Natural killer cell (primary cell): ENCODE results near the gene HCST. TPM values are rescaled to one million over a fixed set of nuclear protein-coding genes. Genes with fewer than 3 reads are reported as not detected.
"Not testable (repeated sequence)": the region's sequence is repeated elsewhere in the genome, so short reads cannot be mapped to it uniquely, and the experiment has no call there.

ENCODE experiments used
- ATAC-seq, 3 donors: fragments of 150-1000 bp in 2 of 3; fragments of 200-7000 bp in 1 of 3; cut with Tn5 transposase; 1 replicate in 1 of 3; 2 replicates in 2 of 3; pipeline ENCODE4 v1.10.0; 2021; ENCODE audit warnings: mild to moderate bottlenecking in 2 of 3, moderate library complexity in 2 of 3
- DNase-seq, 2 donors: peaks; one replicate each; pipeline versions ENCODE4 v3.0.0 to v3.0.0-alpha.2; 2013 to 2021; ENCODE audit warnings: mixed read lengths in 1 of 2
- H3K27ac ChIP-seq: one replicate; pipeline ENCODE4 v1.5.1; 2013; ENCODE audit warnings: mild to moderate bottlenecking, low read length
- H3K27me3 ChIP-seq: one replicate; pipeline ENCODE4 v1.6.1; 2013; ENCODE audit warnings: low read length; ENCODE audit not compliant: control insufficient read depth, insufficient read depth
- H3K36me3 ChIP-seq: one replicate; pipeline ENCODE4 v1.6.1; 2013; ENCODE audit warnings: low read length; ENCODE audit not compliant: control insufficient read depth, insufficient read depth
- H3K4me1 ChIP-seq: one replicate; pipeline ENCODE4 v1.6.1; 2013; ENCODE audit warnings: low read length; ENCODE audit not compliant: control insufficient read depth, insufficient read depth
- H3K4me3 ChIP-seq: one replicate; pipeline ENCODE4 v1.5.1; 2013; ENCODE audit warnings: low read length
- H3K9me3 ChIP-seq: one replicate; pipeline ENCODE4 v1.6.1; 2013; ENCODE audit warnings: low read length; ENCODE audit not compliant: control insufficient read depth, insufficient read depth
- H3K27ac Mint-ChIP-seq, 2 donors: one replicate each; pipeline ENCODE4 v1.8.0; 2022; ENCODE audit warnings: mild to moderate bottlenecking in 2 of 2, mixed read lengths in 2 of 2, moderate library complexity in 1 of 2
- H3K27me3 Mint-ChIP-seq, 2 donors: one replicate each; pipeline ENCODE4 v1.8.0; 2022; ENCODE audit warnings: low read depth in 2 of 2, mixed read lengths in 2 of 2
- H3K36me3 Mint-ChIP-seq: one replicate; pipeline ENCODE4 v1.8.0; 2022; ENCODE audit warnings: mixed read lengths
- H3K4me1 Mint-ChIP-seq, 2 donors: one replicate each; pipeline ENCODE4 v1.8.0; 2022; ENCODE audit warnings: mixed read lengths in 2 of 2
- H3K4me3 Mint-ChIP-seq: one replicate; pipeline ENCODE4 v1.8.0; 2022; ENCODE audit warnings: mild to moderate bottlenecking, moderate library complexity, mixed read lengths
- H3K9me3 Mint-ChIP-seq, 2 donors: one replicate each; pipeline ENCODE4 v1.8.0; 2022; ENCODE audit warnings: mixed read lengths in 2 of 2
- WGBS: methylation state at CpG from one replicate; pipeline ENCODE4 v1.1.7; 2013; ENCODE audit warnings: missing lambda C conversion rate; ENCODE audit not compliant: insufficient coverage; 5-methylcytosine and 5-hydroxymethylcytosine counted together
- intact Hi-C: fragments of 100-400 bp; cut with micrococcal nuclease; formaldehyde crosslinking; loops from one replicate; pipeline ENCODE4 v1.14.2; 2022
- total RNA-seq, 4 donors: library from RNA; stranded (reverse); fragments of 120-200 nt in 1 of 4; gene quantifications; one replicate each; pipeline versions ENCODE4 v1.2.3 to v1.2.4, GENCODE V29; 2013 to 2022
- TF ChIP-seq, protein P1 (sequence below): fragments of 200-600 bp; IDR thresholded peaks from one replicate; pipeline ENCODE4 v1.8.0; 2022; ENCODE audit warnings: antibody characterized with exemption

HCST gene
- total RNA-seq, 3 donors from 2014 or later (not counting 1 experiment from before 2014, with no cell fraction given) = 281 to 307 (median 296) TPM

DNA sequence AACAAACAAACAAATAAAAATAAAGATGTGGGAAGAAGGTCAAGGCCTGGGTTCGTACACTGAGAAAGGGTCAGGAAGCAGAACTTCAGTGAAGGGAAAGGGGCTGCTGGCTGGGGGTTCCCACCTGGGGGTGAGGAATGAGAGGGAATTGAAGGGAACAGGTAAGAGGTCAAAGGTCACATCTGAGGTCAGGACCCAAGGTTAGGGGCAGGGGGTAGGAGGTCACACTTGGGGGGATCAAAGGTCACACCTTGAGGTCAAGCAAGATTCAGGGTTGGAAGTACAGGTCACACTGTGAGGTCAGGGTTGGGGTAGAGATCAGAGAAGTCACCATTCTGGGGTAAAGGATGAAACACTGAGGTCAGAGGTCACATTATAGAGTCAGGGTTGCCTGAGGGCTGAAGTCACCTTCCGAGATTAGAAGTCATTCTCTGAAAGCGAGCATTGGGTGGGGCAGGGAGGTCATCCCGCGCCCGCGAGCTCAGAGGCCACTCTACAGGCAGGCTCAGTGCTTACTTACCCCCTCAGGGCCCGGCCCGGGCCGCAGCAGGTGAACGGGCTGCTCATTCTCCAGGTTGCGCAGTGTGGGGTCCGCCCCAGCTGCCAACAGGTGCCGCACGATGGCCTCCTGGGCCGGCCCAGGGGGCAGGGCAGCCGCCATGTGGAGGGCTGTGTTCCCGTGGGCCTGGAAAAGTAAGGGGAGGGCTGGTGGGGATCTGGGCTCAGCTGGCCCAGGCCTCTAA is 12.8 kb upstream of the HCST start:
- no peak overlapping the region for H3K27ac ChIP-seq
- ATAC-seq = peak in 2 of 3 donors; percentile 24 to 27
- DNase-seq = no peak
- Mint-ChIP-seq H3K4me3 (peak overlapping the region; percentile 45), H3K4me1 (peaks cover 4 to 11% of the 10 kb centered on the region in 2 donors), H3K36me3 (peaks cover 18% of the 10 kb centered on the region), H3K9me3 (no peaks in the 10 kb centered on the region), H3K27me3 (no peaks in the 10 kb centered on the region), H3K27ac (peak overlapping the region; percentile 42 to 83)
- H3K4me3 ChIP-seq = no peak overlapping the region
- WGBS = 97% methylated on average over 18 of the region's 18 CpGs
- H3K36me3 ChIP-seq = peaks cover 64% of the 10 kb centered on the region
- intact Hi-C loops = no loop called here
- TF ChIP-seq, protein P1, sequence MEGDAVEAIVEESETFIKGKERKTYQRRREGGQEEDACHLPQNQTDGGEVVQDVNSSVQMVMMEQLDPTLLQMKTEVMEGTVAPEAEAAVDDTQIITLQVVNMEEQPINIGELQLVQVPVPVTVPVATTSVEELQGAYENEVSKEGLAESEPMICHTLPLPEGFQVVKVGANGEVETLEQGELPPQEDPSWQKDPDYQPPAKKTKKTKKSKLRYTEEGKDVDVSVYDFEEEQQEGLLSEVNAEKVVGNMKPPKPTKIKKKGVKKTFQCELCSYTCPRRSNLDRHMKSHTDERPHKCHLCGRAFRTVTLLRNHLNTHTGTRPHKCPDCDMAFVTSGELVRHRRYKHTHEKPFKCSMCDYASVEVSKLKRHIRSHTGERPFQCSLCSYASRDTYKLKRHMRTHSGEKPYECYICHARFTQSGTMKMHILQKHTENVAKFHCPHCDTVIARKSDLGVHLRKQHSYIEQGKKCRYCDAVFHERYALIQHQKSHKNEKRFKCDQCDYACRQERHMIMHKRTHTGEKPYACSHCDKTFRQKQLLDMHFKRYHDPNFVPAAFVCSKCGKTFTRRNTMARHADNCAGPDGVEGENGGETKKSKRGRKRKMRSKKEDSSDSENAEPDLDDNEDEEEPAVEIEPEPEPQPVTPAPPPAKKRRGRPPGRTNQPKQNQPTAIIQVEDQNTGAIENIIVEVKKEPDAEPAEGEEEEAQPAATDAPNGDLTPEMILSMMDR = no peak
- H3K4me1 ChIP-seq = no peaks in the 10 kb centered on the region
- H3K27me3 ChIP-seq = no peaks in the 10 kb centered on the region
- no peaks in the 10 kb centered on the region for H3K9me3 ChIP-seq

DNA sequence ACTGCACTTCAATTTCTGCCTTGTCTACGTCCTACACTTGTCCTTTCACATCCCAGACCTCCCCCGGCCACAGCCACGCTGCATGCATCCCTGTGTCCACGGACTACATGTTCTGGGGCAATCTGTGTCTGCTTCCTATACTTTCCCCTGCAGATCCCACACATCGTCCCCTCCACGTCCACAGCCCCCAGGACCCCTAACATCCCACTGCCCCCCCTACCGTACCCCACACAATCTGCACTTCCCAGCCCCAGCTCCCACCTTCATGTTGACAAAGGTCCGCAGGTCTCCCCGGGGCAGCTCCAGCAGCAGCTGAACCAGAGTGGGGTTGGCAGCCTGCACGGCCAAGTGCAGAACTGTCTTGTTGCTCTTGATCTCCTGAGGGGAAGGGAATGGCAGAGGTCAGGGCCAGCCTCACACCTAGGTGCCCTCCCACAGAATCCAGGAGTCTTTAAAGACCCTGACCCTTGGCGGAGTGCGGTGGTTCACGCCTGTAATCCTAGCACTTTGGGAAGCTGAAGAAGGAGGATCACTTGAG is 12.1 kb upstream of the HCST start:
- Histone ChIP-seq H3K9me3 (no peaks in the 10 kb centered on the region), H3K27ac (no peak overlapping the region), H3K36me3 (peaks cover 66% of the 10 kb centered on the region), H3K4me1 (no peaks in the 10 kb centered on the region), H3K4me3 (no peak overlapping the region), H3K27me3 (no peaks in the 10 kb centered on the region)
- DNase-seq (no peak), ATAC-seq (peak in 1 of 3 donors; percentile 25)
- TF ChIP-seq, protein P1 = no peak
- Mint-ChIP-seq H3K4me3 (no peak overlapping the region), H3K36me3 (peaks cover 18% of the 10 kb centered on the region), H3K27me3 (no peaks in the 10 kb centered on the region), H3K9me3 (no peaks in the 10 kb centered on the region), H3K27ac (peak overlapping the region in 1 of 2 donors; percentile 76), H3K4me1 (peaks cover 4 to 11% of the 10 kb centered on the region in 2 donors)
- 98% methylated on average over 13 of the region's 13 CpGs for WGBS
- intact Hi-C loops = no loop called here

DNA sequence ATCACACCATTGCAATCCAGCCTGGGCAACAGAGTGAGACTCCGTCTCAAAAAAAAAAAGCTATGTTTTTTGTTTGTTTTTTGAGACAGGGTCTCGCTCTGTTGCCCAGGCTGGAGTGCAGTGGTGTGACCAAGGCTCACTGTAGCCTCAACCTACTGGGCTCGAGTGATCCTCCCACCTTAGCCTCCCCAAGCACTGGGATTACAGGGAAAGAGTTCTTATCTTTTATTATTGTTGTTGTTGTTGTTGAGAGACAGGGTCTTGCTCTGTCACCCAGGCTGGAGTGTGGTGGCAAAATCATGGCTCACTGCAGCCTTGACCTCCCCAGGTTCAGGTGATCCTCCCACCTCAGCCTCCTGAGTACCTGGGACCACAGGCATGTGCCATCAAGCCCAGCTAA is 10.5 kb upstream of the HCST start:
- H3K27me3 ChIP-seq, H3K4me3 ChIP-seq, H3K4me3 Mint-ChIP-seq, ATAC-seq, H3K27ac Mint-ChIP-seq, H3K27ac ChIP-seq, H3K4me1 ChIP-seq, intact Hi-C loops, H3K27me3 Mint-ChIP-seq, H3K9me3 ChIP-seq, H3K9me3 Mint-ChIP-seq, DNase-seq: not testable (repeated sequence)
- peaks cover 11 to 19% of the 10 kb centered on the region in 2 donors for H3K4me1 Mint-ChIP-seq
- H3K36me3 ChIP-seq = peaks cover 78% of the 10 kb centered on the region
- whole genome bisulfite sequencing = 97% methylated on average over 3 of the region's 3 CpGs
- H3K36me3 Mint-ChIP-seq = peaks cover 18% of the 10 kb centered on the region

DNA sequence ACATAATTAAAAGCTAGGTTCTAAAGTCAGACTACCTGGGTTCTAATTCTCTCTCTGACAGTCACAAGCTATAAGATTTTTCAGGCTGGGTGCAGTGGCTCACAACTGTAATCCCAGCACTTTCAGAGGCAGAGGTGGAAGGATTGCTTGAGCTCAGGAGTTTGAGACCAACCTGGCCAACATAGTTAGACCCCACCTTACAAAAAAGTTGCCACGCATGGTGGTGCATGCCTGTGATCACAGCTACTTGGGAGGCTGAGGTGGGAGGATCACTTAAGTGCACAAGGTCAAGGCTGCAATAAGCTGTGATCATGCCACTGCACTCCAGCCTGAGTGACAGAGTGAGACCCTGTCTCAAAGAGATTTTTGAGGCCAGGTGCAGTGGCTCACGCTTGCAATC is 8.0 kb upstream of the HCST start:
- no peak overlapping the region for H3K4me3 Mint-ChIP-seq
- no peaks in the 10 kb centered on the region for H3K9me3 ChIP-seq
- H3K36me3 ChIP-seq = peaks cover 65% of the 10 kb centered on the region
- DNase-seq (no peak), ATAC-seq (no peak)
- H3K36me3 Mint-ChIP-seq = peaks cover 7% of the 10 kb centered on the region
- intact Hi-C loops = no loop called here
- H3K27ac Mint-ChIP-seq = no peak overlapping the region
- H3K27ac ChIP-seq = no peak overlapping the region
- H3K9me3 Mint-ChIP-seq = no peaks in the 10 kb centered on the region
- TF ChIP-seq, protein P1 = no peak
- peaks cover 32% of the 10 kb centered on the region for H3K4me1 ChIP-seq
- H3K4me3 ChIP-seq = no peak overlapping the region
- no peaks in the 10 kb centered on the region for H3K27me3 Mint-ChIP-seq
- H3K27me3 ChIP-seq = no peaks in the 10 kb centered on the region
- 95% methylated on average over 2 of the region's 2 CpGs for WGBS
- peaks cover 11 to 35% of the 10 kb centered on the region in 2 donors for H3K4me1 Mint-ChIP-seq
